ENCODE results near the gene WFIKKN2. TPM values are rescaled to one million over a fixed set of nuclear protein-coding genes. Genes with fewer than 3 reads are reported as not detected.

WFIKKN2 gene
- total RNA-seq, 2 experiments from 2014 or later, result not detected

- Mint-ChIP-seq H3K36me3 (no peaks in the 10 kb centered on the region), H3K27me3 (peaks cover 18% of the 10 kb centered on the region), H3K4me1 (peaks cover 16% of the 10 kb centered on the region), H3K9me3 (no peaks in the 10 kb centered on the region), H3K27ac (peak overlapping the region; percentile 28), H3K4me3 (no peak overlapping the region)
- no peak for DNase-seq
- POLR2A ChIA-PET, result interaction anchor here (1.0 to 3.2 kb wide), 5 partner anchors 16 to 38 kb away, joined by 3 to 25 read pairs (median 4); partner anchors contain the start of gene TOB1
- no peak for ATAC-seq (ENCODE audit: low read depth)
Measured at GRCh38 chr17:50887705-50888245, 52.4 kb downstream of the WFIKKN2 start.

GRCh38 chr17:50889528-50890118 lies 54.2 kb downstream of the WFIKKN2 start:
- POLR2A ChIA-PET, result interaction anchor here (1.3 kb wide), 1 partner anchor 23 kb away, joined by 4 read pairs; the partner anchor contains the start of gene TOB1
- no peak overlapping the region for H3K4me3 Mint-ChIP-seq
- peaks cover 10% of the 10 kb centered on the region for H3K4me1 Mint-ChIP-seq
- no peaks in the 10 kb centered on the region for H3K36me3 Mint-ChIP-seq
- H3K27ac Mint-ChIP-seq, result no peak overlapping the region
- H3K9me3 Mint-ChIP-seq, result no peaks in the 10 kb centered on the region
- DNase-seq (no peak), ATAC-seq (ENCODE audit: low read depth) (no peak)
- peaks cover 15% of the 10 kb centered on the region for H3K27me3 Mint-ChIP-seq

- POLR2A ChIA-PET, result no interaction called here
- no peaks in the 10 kb centered on the region for H3K9me3 Mint-ChIP-seq
- DNase-seq (no peak), ATAC-seq (ENCODE audit: low read depth) (no peak)
- H3K27me3 Mint-ChIP-seq, result peaks cover 15% of the 10 kb centered on the region
- no peaks in the 10 kb centered on the region for H3K36me3 Mint-ChIP-seq
- H3K27ac Mint-ChIP-seq, result no peak overlapping the region
- peaks cover 10% of the 10 kb centered on the region for H3K4me1 Mint-ChIP-seq
- no peak overlapping the region for H3K4me3 Mint-ChIP-seq
Measured at GRCh38 chr17:50890675-50891516, 55.5 kb downstream of the WFIKKN2 start.

GRCh38 chr17:50891577-50891989 lies 56.2 kb downstream of the WFIKKN2 start:
- DNase-seq (no peak), ATAC-seq (ENCODE audit: low read depth) (no peak)
- Mint-ChIP-seq H3K4me3 (no peak overlapping the region), H3K27ac (no peak overlapping the region), H3K4me1 (peaks cover 10% of the 10 kb centered on the region), H3K27me3 (peaks cover 15% of the 10 kb centered on the region), H3K36me3 (no peaks in the 10 kb centered on the region), H3K9me3 (no peaks in the 10 kb centered on the region)
- POLR2A ChIA-PET, result interaction anchor here (1.4 kb wide), 1 partner anchor 25 kb away, joined by 6 read pairs; the partner anchor contains the start of gene TOB1

Other genes starting within 250 kb of the WFIKKN2 start
- gene ABCC3, start 200.7 kb upstream of the WFIKKN2 start, total RNA-seq, result 1 to 10 TPM in 1 of 2 experiments, under 1 TPM in 1; 0.77 to 1.4 TPM
- 10 to 100 TPM; 30.3 to 31.4 TPM for gene ANKRD40, start 127.7 kb upstream of the WFIKKN2 start, total RNA-seq
- gene LUC7L3, start 116.0 kb upstream of the WFIKKN2 start, total RNA-seq, result 100 to 1,000 TPM; 184 to 200 TPM
- gene ANKRD40CL, start 68.1 kb upstream of the WFIKKN2 start, total RNA-seq, result not detected
- gene TOB1, start 30.8 kb downstream of the WFIKKN2 start, total RNA-seq, result 10 to 100 TPM; 54.9 to 56.6 TPM